ENCODE results near the gene SAP130.

SAP130 gene

GRCh38 chr2:128058114-128058513 lies 30.3 kb upstream of the SAP130 start:
- no peak for DNase-seq (ENCODE audit: extremely low spot score)
- ChIA-PET POLR2A (no interaction called here), CTCF (no interaction called here)
- TF ChIP-seq, protein P1, sequence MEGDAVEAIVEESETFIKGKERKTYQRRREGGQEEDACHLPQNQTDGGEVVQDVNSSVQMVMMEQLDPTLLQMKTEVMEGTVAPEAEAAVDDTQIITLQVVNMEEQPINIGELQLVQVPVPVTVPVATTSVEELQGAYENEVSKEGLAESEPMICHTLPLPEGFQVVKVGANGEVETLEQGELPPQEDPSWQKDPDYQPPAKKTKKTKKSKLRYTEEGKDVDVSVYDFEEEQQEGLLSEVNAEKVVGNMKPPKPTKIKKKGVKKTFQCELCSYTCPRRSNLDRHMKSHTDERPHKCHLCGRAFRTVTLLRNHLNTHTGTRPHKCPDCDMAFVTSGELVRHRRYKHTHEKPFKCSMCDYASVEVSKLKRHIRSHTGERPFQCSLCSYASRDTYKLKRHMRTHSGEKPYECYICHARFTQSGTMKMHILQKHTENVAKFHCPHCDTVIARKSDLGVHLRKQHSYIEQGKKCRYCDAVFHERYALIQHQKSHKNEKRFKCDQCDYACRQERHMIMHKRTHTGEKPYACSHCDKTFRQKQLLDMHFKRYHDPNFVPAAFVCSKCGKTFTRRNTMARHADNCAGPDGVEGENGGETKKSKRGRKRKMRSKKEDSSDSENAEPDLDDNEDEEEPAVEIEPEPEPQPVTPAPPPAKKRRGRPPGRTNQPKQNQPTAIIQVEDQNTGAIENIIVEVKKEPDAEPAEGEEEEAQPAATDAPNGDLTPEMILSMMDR (IDR thresholded peaks at IDR 0.05; ENCODE audit: control extremely low read depth, extremely low read depth, low read depth, missing control alignments), result no peak

DNA sequence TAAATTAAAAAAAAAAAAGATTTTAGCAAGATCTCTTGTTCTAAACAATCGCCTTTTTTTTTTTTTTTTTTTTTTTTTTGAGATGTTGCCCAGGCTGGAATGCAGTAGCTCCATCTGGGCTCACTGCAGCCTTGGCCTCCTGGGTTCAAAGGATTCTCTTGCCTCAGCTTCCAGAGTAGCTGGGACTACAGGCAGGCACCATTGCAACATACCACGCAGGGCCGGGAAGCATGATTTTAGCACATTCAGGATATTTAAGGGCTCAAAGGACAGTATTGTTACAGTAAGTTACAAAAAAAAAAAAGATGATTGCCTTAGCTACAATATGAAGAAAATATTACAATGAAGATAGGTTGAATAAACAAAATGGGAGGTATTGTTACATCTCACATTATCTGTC lies 29.5 kb upstream of the SAP130 start:
- TF ChIP-seq, protein P1 (IDR thresholded peaks at IDR 0.05; ENCODE audit: control extremely low read depth, extremely low read depth, low read depth, missing control alignments), result no peak
- CTCF ChIA-PET, result no interaction called here
- POLR2A ChIA-PET, result no interaction called here
- no peak for DNase-seq (ENCODE audit: extremely low spot score)

DNA sequence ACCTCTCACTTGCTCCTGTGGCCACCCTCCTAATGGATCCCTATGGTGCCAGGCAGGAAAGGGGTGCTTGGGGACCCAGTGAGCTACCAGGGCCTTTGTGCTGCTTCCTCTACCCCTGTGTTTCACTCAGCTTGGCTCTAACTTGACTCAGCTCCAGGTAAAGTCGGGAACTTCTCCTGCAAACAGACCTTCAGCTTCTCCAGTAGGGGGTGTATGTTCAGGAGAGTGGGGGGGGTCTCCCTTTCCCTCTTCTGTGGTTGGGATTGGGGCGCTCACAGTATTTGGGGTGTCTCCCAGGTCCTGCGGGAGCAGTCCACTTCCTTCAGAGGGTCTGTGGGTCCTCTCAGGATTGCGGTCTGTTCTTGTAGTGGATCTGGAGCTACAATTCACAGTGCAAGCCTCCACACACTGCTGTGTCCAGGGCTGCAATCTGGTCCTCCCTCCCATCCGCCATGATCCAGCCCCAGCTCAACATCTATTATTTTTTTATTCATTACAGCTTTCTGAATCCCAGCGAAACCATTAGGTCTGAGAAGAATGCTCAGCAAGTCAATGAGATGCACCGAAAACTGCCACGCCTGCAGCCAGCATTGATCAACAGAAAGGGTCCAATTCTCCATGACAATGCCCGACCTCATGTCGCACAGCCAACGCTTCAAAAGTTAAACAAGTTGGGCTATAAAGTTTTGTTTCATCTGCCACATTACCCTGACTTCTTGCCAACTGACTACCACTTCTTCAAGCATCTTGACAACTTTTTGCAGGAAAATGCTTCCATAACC lies 26.4 kb upstream of the SAP130 start:
- CTCF ChIA-PET, result interaction anchor here (0.9 to 2.4 kb wide), 4 partner anchors 9 to 34 kb away, joined by 3 to 12 read pairs (median 4); no protein-coding TSS in a partner anchor
- POLR2A ChIA-PET, result no interaction called here
- TF ChIP-seq, protein P1 (IDR thresholded peaks at IDR 0.05; ENCODE audit: control extremely low read depth, extremely low read depth, low read depth, missing control alignments), result no peak
- DNase-seq (ENCODE audit: extremely low spot score), result no peak

DNA sequence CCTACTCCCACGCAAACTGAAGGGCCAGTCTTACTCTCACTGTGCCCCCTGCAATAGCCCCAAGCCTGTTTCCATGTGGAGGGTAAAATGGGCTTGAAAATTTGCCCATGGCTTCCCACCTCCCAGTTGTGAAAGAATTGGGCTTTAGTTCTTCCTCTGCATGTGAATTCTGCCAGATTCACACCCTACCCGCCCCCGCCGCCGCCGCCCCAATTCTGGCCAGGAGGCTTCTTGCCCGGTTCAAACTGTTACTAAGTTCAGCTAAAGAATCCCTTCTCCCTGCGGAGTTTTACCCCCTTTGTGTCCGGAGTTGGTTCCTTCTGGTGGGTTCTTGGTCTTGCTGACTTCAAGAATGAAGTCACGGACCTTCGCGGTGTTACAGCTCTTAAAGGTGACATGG lies 25.5 kb upstream of the SAP130 start:
- POLR2A ChIA-PET, result no interaction called here
- TF ChIP-seq, protein P1 (IDR thresholded peaks at IDR 0.05; ENCODE audit: control extremely low read depth, extremely low read depth, low read depth, missing control alignments), result no peak
- CTCF ChIA-PET, result interaction anchor here (2.4 kb wide), 1 partner anchor 10 kb away, joined by 12 read pairs; no protein-coding TSS in a partner anchor
- DNase-seq (ENCODE audit: extremely low spot score), result no peak

DNA sequence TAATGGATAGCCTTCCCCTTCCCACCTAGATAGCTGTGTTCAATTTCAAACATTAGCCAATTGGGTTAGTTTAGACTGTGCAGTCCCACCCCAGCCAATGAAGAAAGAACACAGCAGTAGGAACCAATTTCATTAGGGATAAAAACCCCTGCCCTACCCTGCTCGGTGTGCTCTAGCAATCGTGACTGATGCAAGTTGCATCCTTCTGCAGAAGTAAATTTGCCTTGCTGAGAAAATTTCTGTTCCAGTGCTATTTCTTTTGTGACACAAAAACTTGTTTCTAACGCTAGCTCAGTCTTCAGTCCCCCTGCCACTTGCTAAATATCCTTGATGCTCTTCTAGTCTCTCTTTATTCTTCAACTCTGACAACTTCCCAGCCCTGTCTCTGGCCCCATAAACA lies 15.2 kb upstream of the SAP130 start:
- ChIA-PET POLR2A (no interaction called here), CTCF (interaction anchor here (1.4 to 1.8 kb wide), 2 partner anchors 9 to 11 kb away, joined by 3 to 4 read pairs; no protein-coding TSS in a partner anchor)
- DNase-seq (ENCODE audit: extremely low spot score), result no peak
- TF ChIP-seq, protein P1 (IDR thresholded peaks at IDR 0.05; ENCODE audit: control extremely low read depth, extremely low read depth, low read depth, missing control alignments), result no peak

DNA sequence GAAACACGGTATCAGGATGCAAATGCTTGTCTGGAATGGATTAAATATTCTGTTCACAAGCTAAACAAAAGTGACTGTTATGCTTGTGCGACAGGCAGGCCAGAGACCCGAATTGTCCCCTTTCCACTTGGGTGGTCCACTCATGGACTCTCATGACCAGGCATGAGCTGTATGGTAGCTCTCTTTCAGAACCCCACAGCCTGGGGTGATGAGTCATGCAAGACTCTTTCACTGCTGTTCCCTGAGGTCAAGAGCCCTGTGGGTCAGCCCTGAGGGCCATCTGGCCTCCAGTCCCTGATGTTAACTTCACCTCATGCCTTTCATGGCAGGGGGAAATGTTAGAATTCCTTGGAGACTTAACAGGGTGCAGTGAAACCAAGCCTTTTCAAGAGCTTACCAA lies 13.7 kb upstream of the SAP130 start:
- POLR2A ChIA-PET, result no interaction called here
- no peak for DNase-seq (ENCODE audit: extremely low spot score)
- TF ChIP-seq, protein P1 (IDR thresholded peaks at IDR 0.05; ENCODE audit: control extremely low read depth, extremely low read depth, low read depth, missing control alignments), result no peak
- CTCF ChIA-PET, result interaction anchor here (0.8 to 1.8 kb wide), 5 partner anchors 10 to 27 kb away, joined by 3 to 5 read pairs (median 4); no protein-coding TSS in a partner anchor

Data from GM10248 (cell line).